Stimulated activated memory B cell treated with anti-CD40 and anti-IgM and Interleukin-4, amounts not matched to agents 10 μg/mL and 1 μg/mL and 100 μg/mL, for 72 hours (primary cell): ENCODE measurements around the gene OR8G1.

Experiments
- ATAC-seq: fragments of 150-1000 bp; cut with Tn5 transposase; 2 replicates; pipeline ENCODE4 v1.10.0; 2021
- H3K27ac Mint-ChIP-seq: one replicate; pipeline ENCODE4 v1.8.0; 2022; ENCODE audit warnings: mild to moderate bottlenecking, mixed read lengths
- H3K27me3 Mint-ChIP-seq: one replicate; pipeline ENCODE4 v1.8.0; 2022; ENCODE audit warnings: mixed read lengths
- H3K36me3 Mint-ChIP-seq: one replicate; pipeline ENCODE4 v1.8.0; 2022; ENCODE audit warnings: mixed read lengths
- H3K4me1 Mint-ChIP-seq: one replicate; pipeline ENCODE4 v1.8.0; 2022; ENCODE audit warnings: mixed read lengths
- H3K4me3 Mint-ChIP-seq: one replicate; pipeline ENCODE4 v1.8.0; 2022; ENCODE audit warnings: mild to moderate bottlenecking, moderate library complexity, mixed read lengths
- H3K9me3 Mint-ChIP-seq: one replicate; pipeline ENCODE4 v1.8.0; 2022; ENCODE audit warnings: mixed read lengths

OR8G1 gene

GRCh38 chr11:124240621-124241397 is at the start of gene OR8G1:
Gene OR8G1 (plus strand): TSS chr11:124241095. CDS start chr11:124249676, 8,581 bp downstream.
- no peak within 1 kb of the TSS for H3K27ac Mint-ChIP-seq
- H3K27me3 Mint-ChIP-seq, result no peaks in the 10 kb centered on the region
- H3K9me3 Mint-ChIP-seq, result peaks cover 3% of the 10 kb centered on the region
- ATAC-seq, result no peak
- H3K4me3 Mint-ChIP-seq, result no peak within 1 kb of the TSS
- no peaks in the 10 kb centered on the region for H3K4me1 Mint-ChIP-seq
- H3K36me3 Mint-ChIP-seq, result no peaks in the 10 kb centered on the region

- Mint-ChIP-seq H3K9me3 (no peaks in the 10 kb centered on the region), H3K4me3 (no peak overlapping the region), H3K36me3 (no peaks in the 10 kb centered on the region), H3K27ac (no peak overlapping the region), H3K4me1 (peaks cover 6% of the 10 kb centered on the region), H3K27me3 (no peaks in the 10 kb centered on the region)
- no peak for ATAC-seq
These were observed 47.5 kb upstream of the OR8G1 start for GRCh38 chr11:124193221-124194010.

GRCh38 chr11:124194293-124195188 is 46.4 kb upstream of the OR8G1 start:
- Mint-ChIP-seq H3K27me3 (no peaks in the 10 kb centered on the region), H3K4me1 (peaks cover 6% of the 10 kb centered on the region), H3K4me3 (no peak overlapping the region), H3K9me3 (no peaks in the 10 kb centered on the region), H3K36me3 (no peaks in the 10 kb centered on the region), H3K27ac (no peak overlapping the region)
- no peak for ATAC-seq

GRCh38 chr11:124195189-124195734 is 45.6 kb upstream of the OR8G1 start:
- H3K9me3 Mint-ChIP-seq, result no peaks in the 10 kb centered on the region
- H3K27ac Mint-ChIP-seq, result no peak overlapping the region
- ATAC-seq, result no peak
- no peaks in the 10 kb centered on the region for H3K36me3 Mint-ChIP-seq
- H3K4me3 Mint-ChIP-seq, result no peak overlapping the region
- H3K27me3 Mint-ChIP-seq, result no peaks in the 10 kb centered on the region
- H3K4me1 Mint-ChIP-seq, result peaks cover 6% of the 10 kb centered on the region

GRCh38 chr11:124197999-124198398 is 42.9 kb upstream of the OR8G1 start:
- ATAC-seq, result no peak
- Mint-ChIP-seq H3K9me3 (no peaks in the 10 kb centered on the region), H3K27me3 (no peaks in the 10 kb centered on the region), H3K36me3 (no peaks in the 10 kb centered on the region), H3K4me3 (no peak overlapping the region), H3K4me1 (peaks cover 6% of the 10 kb centered on the region), H3K27ac (no peak overlapping the region)

- no peaks in the 10 kb centered on the region for H3K27me3 Mint-ChIP-seq
- no peak overlapping the region for H3K4me3 Mint-ChIP-seq
- H3K27ac Mint-ChIP-seq, result no peak overlapping the region
- H3K4me1 Mint-ChIP-seq, result peaks cover 1% of the 10 kb centered on the region
- H3K36me3 Mint-ChIP-seq, result no peaks in the 10 kb centered on the region
- H3K9me3 Mint-ChIP-seq, result no peaks in the 10 kb centered on the region
- no peak for ATAC-seq
These were observed 42.0 kb upstream of the OR8G1 start for GRCh38 chr11:124198897-124199296.

- ATAC-seq, result no peak
- H3K27ac Mint-ChIP-seq, result no peak overlapping the region
- H3K4me3 Mint-ChIP-seq, result no peak overlapping the region
- no peaks in the 10 kb centered on the region for H3K36me3 Mint-ChIP-seq
- no peaks in the 10 kb centered on the region for H3K4me1 Mint-ChIP-seq
- H3K9me3 Mint-ChIP-seq, result no peaks in the 10 kb centered on the region
- no peaks in the 10 kb centered on the region for H3K27me3 Mint-ChIP-seq
These were observed 41.2 kb upstream of the OR8G1 start for GRCh38 chr11:124199702-124200101.

- no peaks in the 10 kb centered on the region for H3K27me3 Mint-ChIP-seq
- H3K9me3 Mint-ChIP-seq, result no peaks in the 10 kb centered on the region
- no peaks in the 10 kb centered on the region for H3K4me1 Mint-ChIP-seq
- no peak for ATAC-seq
- no peak overlapping the region for H3K4me3 Mint-ChIP-seq
- H3K27ac Mint-ChIP-seq, result no peak overlapping the region
- H3K36me3 Mint-ChIP-seq, result no peaks in the 10 kb centered on the region
These were observed 40.2 kb upstream of the OR8G1 start for GRCh38 chr11:124200671-124201070.

- Mint-ChIP-seq H3K4me3 (no peak overlapping the region), H3K36me3 (no peaks in the 10 kb centered on the region), H3K4me1 (no peaks in the 10 kb centered on the region), H3K27ac (no peak overlapping the region), H3K9me3 (no peaks in the 10 kb centered on the region), H3K27me3 (peaks cover 5% of the 10 kb centered on the region)
- ATAC-seq, result no peak
These were observed 37.9 kb upstream of the OR8G1 start for GRCh38 chr11:124202951-124203350.

- no peaks in the 10 kb centered on the region for H3K36me3 Mint-ChIP-seq
- no peaks in the 10 kb centered on the region for H3K9me3 Mint-ChIP-seq
- no peak overlapping the region for H3K27ac Mint-ChIP-seq
- H3K27me3 Mint-ChIP-seq, result peaks cover 7% of the 10 kb centered on the region
- no peaks in the 10 kb centered on the region for H3K4me1 Mint-ChIP-seq
- ATAC-seq, result no peak
- H3K4me3 Mint-ChIP-seq, result no peak overlapping the region
These were observed 36.9 kb upstream of the OR8G1 start for GRCh38 chr11:124204008-124204407.

GRCh38 chr11:124207102-124207792 is 33.6 kb upstream of the OR8G1 start:
- H3K4me3 Mint-ChIP-seq, result no peak overlapping the region
- H3K36me3 Mint-ChIP-seq, result no peaks in the 10 kb centered on the region
- peaks cover 7% of the 10 kb centered on the region for H3K27me3 Mint-ChIP-seq
- H3K4me1 Mint-ChIP-seq, result no peaks in the 10 kb centered on the region
- H3K27ac Mint-ChIP-seq, result no peak overlapping the region
- ATAC-seq, result no peak
- H3K9me3 Mint-ChIP-seq, result no peaks in the 10 kb centered on the region

- no peak overlapping the region for H3K4me3 Mint-ChIP-seq
- ATAC-seq, result no peak
- H3K36me3 Mint-ChIP-seq, result no peaks in the 10 kb centered on the region
- H3K4me1 Mint-ChIP-seq, result no peaks in the 10 kb centered on the region
- no peak overlapping the region for H3K27ac Mint-ChIP-seq
- peaks cover 7% of the 10 kb centered on the region for H3K27me3 Mint-ChIP-seq
- no peaks in the 10 kb centered on the region for H3K9me3 Mint-ChIP-seq
These were observed 31.0 kb upstream of the OR8G1 start for GRCh38 chr11:124209824-124210357.

- H3K27me3 Mint-ChIP-seq, result peaks cover 7% of the 10 kb centered on the region
- ATAC-seq, result peak; percentile 37
- H3K4me3 Mint-ChIP-seq, result no peak overlapping the region
- H3K4me1 Mint-ChIP-seq, result no peaks in the 10 kb centered on the region
- H3K9me3 Mint-ChIP-seq, result no peaks in the 10 kb centered on the region
- H3K36me3 Mint-ChIP-seq, result no peaks in the 10 kb centered on the region
- H3K27ac Mint-ChIP-seq, result no peak overlapping the region
These were observed 30.5 kb upstream of the OR8G1 start for GRCh38 chr11:124210421-124210820.

- Mint-ChIP-seq H3K27ac (no peak overlapping the region), H3K9me3 (no peaks in the 10 kb centered on the region), H3K4me3 (no peak overlapping the region), H3K36me3 (no peaks in the 10 kb centered on the region), H3K4me1 (no peaks in the 10 kb centered on the region), H3K27me3 (peaks cover 7% of the 10 kb centered on the region)
- no peak for ATAC-seq
These were observed 29.6 kb upstream of the OR8G1 start for GRCh38 chr11:124211321-124211720.
